Natural killer cell (primary cell): ENCODE measurements around the gene SORCS1. TPM values are rescaled to one million over a fixed set of nuclear protein-coding genes. Genes with fewer than 3 reads are reported as not detected.

Experiments
- ATAC-seq, 3 donors: fragments of 150-1000 bp in 2 of 3; fragments of 200-7000 bp in 1 of 3; cut with Tn5 transposase; 1 replicate in 1 of 3; 2 replicates in 2 of 3; pipeline ENCODE4 v1.10.0; 2021; ENCODE audit warnings: mild to moderate bottlenecking in 2 of 3, moderate library complexity in 2 of 3
- DNase-seq, 2 donors: peaks; one replicate each; pipeline versions ENCODE4 v3.0.0 to v3.0.0-alpha.2; 2013 to 2021; ENCODE audit warnings: mixed read lengths in 1 of 2
- H3K27ac ChIP-seq: one replicate; pipeline ENCODE4 v1.5.1; 2013; ENCODE audit warnings: mild to moderate bottlenecking, low read length
- H3K27me3 ChIP-seq: one replicate; pipeline ENCODE4 v1.6.1; 2013; ENCODE audit warnings: low read length; ENCODE audit not compliant: control insufficient read depth, insufficient read depth
- H3K36me3 ChIP-seq: one replicate; pipeline ENCODE4 v1.6.1; 2013; ENCODE audit warnings: low read length; ENCODE audit not compliant: control insufficient read depth, insufficient read depth
- H3K4me1 ChIP-seq: one replicate; pipeline ENCODE4 v1.6.1; 2013; ENCODE audit warnings: low read length; ENCODE audit not compliant: control insufficient read depth, insufficient read depth
- H3K4me3 ChIP-seq: one replicate; pipeline ENCODE4 v1.5.1; 2013; ENCODE audit warnings: low read length
- H3K9me3 ChIP-seq: one replicate; pipeline ENCODE4 v1.6.1; 2013; ENCODE audit warnings: low read length; ENCODE audit not compliant: control insufficient read depth, insufficient read depth
- H3K27ac Mint-ChIP-seq, 2 donors: one replicate each; pipeline ENCODE4 v1.8.0; 2022; ENCODE audit warnings: mild to moderate bottlenecking in 2 of 2, mixed read lengths in 2 of 2, moderate library complexity in 1 of 2
- H3K27me3 Mint-ChIP-seq, 2 donors: one replicate each; pipeline ENCODE4 v1.8.0; 2022; ENCODE audit warnings: low read depth in 2 of 2, mixed read lengths in 2 of 2
- H3K36me3 Mint-ChIP-seq: one replicate; pipeline ENCODE4 v1.8.0; 2022; ENCODE audit warnings: mixed read lengths
- H3K4me1 Mint-ChIP-seq, 2 donors: one replicate each; pipeline ENCODE4 v1.8.0; 2022; ENCODE audit warnings: mixed read lengths in 2 of 2
- H3K4me3 Mint-ChIP-seq: one replicate; pipeline ENCODE4 v1.8.0; 2022; ENCODE audit warnings: mild to moderate bottlenecking, moderate library complexity, mixed read lengths
- H3K9me3 Mint-ChIP-seq, 2 donors: one replicate each; pipeline ENCODE4 v1.8.0; 2022; ENCODE audit warnings: mixed read lengths in 2 of 2
- CTCF ChIP-seq: fragments of 200-600 bp; IDR thresholded peaks from one replicate; pipeline ENCODE4 v1.8.0; 2022; ENCODE audit warnings: antibody characterized with exemption
- WGBS: methylation state at CpG from one replicate; pipeline ENCODE4 v1.1.7; 2013; ENCODE audit warnings: missing lambda C conversion rate; ENCODE audit not compliant: insufficient coverage; 5-methylcytosine and 5-hydroxymethylcytosine counted together
- intact Hi-C: fragments of 100-400 bp; cut with micrococcal nuclease; formaldehyde crosslinking; loops from one replicate; pipeline ENCODE4 v1.14.2; 2022
- total RNA-seq, 4 donors: library from RNA; stranded (reverse); fragments of 120-200 nt in 1 of 4; gene quantifications; one replicate each; pipeline versions ENCODE4 v1.2.3 to v1.2.4, GENCODE V29; 2013 to 2022

SORCS1 gene
- total RNA-seq, 3 donors from 2014 or later (not counting 1 experiment from before 2014, with no cell fraction given) = not detected

- Histone ChIP-seq H3K4me3 (no peak overlapping the region), H3K27me3 (no peaks in the 10 kb centered on the region), H3K4me1 (no peaks in the 10 kb centered on the region), H3K27ac (no peak overlapping the region), H3K36me3 (no peaks in the 10 kb centered on the region), H3K9me3 (no peaks in the 10 kb centered on the region)
- no CpG with 5 or more reads among the region's 3 CpGs for WGBS
- no peaks in the 10 kb centered on the region for H3K4me1 Mint-ChIP-seq
- H3K9me3 Mint-ChIP-seq = no peaks in the 10 kb centered on the region
- no peak for ATAC-seq
- no peak overlapping the region for H3K4me3 Mint-ChIP-seq
- no peak for DNase-seq
- H3K27me3 Mint-ChIP-seq = peaks cover 2 to 4% of the 10 kb centered on the region in 2 donors
- TF ChIP-seq CTCF = no peak
- no peaks in the 10 kb centered on the region for H3K36me3 Mint-ChIP-seq
- no peak overlapping the region for H3K27ac Mint-ChIP-seq
- intact Hi-C loops = no loop called here
Observed at GRCh38 chr10:106967452-106967851, 197.1 kb downstream of the SORCS1 start.

DNA sequence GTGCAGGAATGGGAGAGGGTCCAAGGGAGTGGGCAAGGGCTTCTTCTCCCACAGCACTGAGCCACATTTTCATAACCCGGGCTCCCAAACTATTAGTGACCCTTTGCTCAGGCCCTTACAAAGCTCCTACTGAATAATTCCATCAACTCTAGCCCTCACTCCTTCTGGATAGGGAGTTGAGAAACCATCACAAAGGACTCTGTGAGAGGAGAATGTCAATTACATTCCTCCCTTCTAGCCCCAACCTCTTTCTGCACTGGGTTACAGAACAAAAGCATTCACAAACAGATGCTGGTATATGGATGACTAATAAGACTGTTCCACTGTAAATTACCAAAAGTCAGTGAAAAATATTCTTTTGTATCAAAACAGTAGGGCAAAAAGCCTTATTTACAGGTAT, 203.7 kb downstream of the SORCS1 start:
- peaks cover 2 to 6% of the 10 kb centered on the region in 2 donors for H3K27me3 Mint-ChIP-seq
- ATAC-seq (no peak), DNase-seq (no peak)
- intact Hi-C loops = no loop called here
- Histone ChIP-seq H3K36me3 (no peaks in the 10 kb centered on the region), H3K4me3 (no peak overlapping the region), H3K27ac (no peak overlapping the region), H3K4me1 (no peaks in the 10 kb centered on the region), H3K27me3 (no peaks in the 10 kb centered on the region), H3K9me3 (no peaks in the 10 kb centered on the region)
- WGBS = no CpG with 5 or more reads among the region's 1 CpG
- H3K4me1 Mint-ChIP-seq = peaks cover 9% of the 10 kb centered on the region in 2 donors
- H3K9me3 Mint-ChIP-seq = no peaks in the 10 kb centered on the region
- H3K4me3 Mint-ChIP-seq = no peak overlapping the region
- TF ChIP-seq CTCF = no peak
- H3K27ac Mint-ChIP-seq = no peak overlapping the region
- H3K36me3 Mint-ChIP-seq = no peaks in the 10 kb centered on the region

DNA sequence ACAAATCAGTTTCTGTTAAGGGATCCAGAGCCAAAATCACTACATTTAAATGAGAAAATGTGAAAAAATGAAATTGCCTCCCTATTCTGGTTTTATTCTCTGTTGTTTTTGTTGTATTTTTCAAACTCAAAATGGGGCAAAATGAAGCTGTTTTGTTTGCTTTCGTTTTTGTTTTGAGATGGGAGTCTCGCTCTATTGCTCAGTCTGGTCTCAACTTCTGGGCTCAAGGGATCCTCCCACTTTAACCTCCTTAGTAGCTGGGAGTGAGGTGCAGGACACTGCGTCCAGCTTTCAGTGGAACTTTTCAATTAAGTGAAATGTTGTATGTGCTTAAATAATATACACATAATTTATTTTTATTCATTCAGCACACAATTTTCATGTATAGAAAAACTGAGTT, 205.0 kb downstream of the SORCS1 start:
- no peak for DNase-seq
- Mint-ChIP-seq H3K27me3 (peaks cover 2 to 6% of the 10 kb centered on the region in 2 donors), H3K4me1 (peaks cover 9% of the 10 kb centered on the region in 2 donors), H3K4me3 (no peak overlapping the region), H3K9me3 (no peaks in the 10 kb centered on the region), H3K27ac (no peak overlapping the region), H3K36me3 (no peaks in the 10 kb centered on the region)
- no peak for ATAC-seq
- Histone ChIP-seq H3K27me3 (no peaks in the 10 kb centered on the region), H3K4me3 (no peak overlapping the region), H3K9me3 (no peaks in the 10 kb centered on the region), H3K27ac (no peak overlapping the region), H3K36me3 (no peaks in the 10 kb centered on the region), H3K4me1 (no peaks in the 10 kb centered on the region)
- WGBS = 66% methylated on average over 2 of the region's 3 CpGs
- intact Hi-C loops = no loop called here
- no peak for TF ChIP-seq CTCF

GRCh38 chr10:106958589-106959361, 205.7 kb downstream of the SORCS1 start:
- no peak overlapping the region for H3K4me3 ChIP-seq
- Mint-ChIP-seq H3K4me1 (peaks cover 9% of the 10 kb centered on the region in 2 donors), H3K4me3 (no peak overlapping the region), H3K27me3 (peaks cover 2 to 6% of the 10 kb centered on the region in 2 donors), H3K27ac (no peak overlapping the region), H3K9me3 (no peaks in the 10 kb centered on the region), H3K36me3 (no peaks in the 10 kb centered on the region)
- H3K36me3 ChIP-seq = no peaks in the 10 kb centered on the region
- no peaks in the 10 kb centered on the region for H3K4me1 ChIP-seq
- WGBS = 87% methylated on average over 10 of the region's 11 CpGs
- no peak overlapping the region for H3K27ac ChIP-seq
- no peak for DNase-seq
- no peak for ATAC-seq
- H3K9me3 ChIP-seq = no peaks in the 10 kb centered on the region
- no peak for TF ChIP-seq CTCF
- no peaks in the 10 kb centered on the region for H3K27me3 ChIP-seq
- intact Hi-C loops = no loop called here
